IMR-90 (cell line): ENCODE results near the gene EIF1AX.

Source experiments
- BHLHE40 ChIP-seq: fragments of 150-350 bp; IDR thresholded peaks from 2 replicates; pipeline ENCODE4 v1.6.1; 2016; ENCODE audit warnings: mild to moderate bottlenecking, low read depth, low read length
- CEBPB ChIP-seq: IDR thresholded peaks from 2 replicates; pipeline ENCODE4 v1.6.1; 2012; ENCODE audit warnings: low read depth, low read length, improper control_type of control experiment
- CTCF ChIP-seq: conservative IDR thresholded peaks from 2 replicates; pipeline ENCODE4 v1.5.1; 2012; ENCODE audit warnings: mild to moderate bottlenecking, low read depth, low read length, improper control_type of control experiment
- MAZ ChIP-seq: IDR thresholded peaks from 2 replicates; pipeline ENCODE4 v1.6.1; 2012; ENCODE audit warnings: low read depth, mild to moderate bottlenecking, low read length, improper control_type of control experiment, moderate library complexity, borderline replicate concordance
- MXI1 ChIP-seq: IDR thresholded peaks from 2 replicates; pipeline ENCODE4 v1.6.1; 2012; ENCODE audit warnings: low read depth, mild to moderate bottlenecking, low read length, moderate library complexity, borderline replicate concordance
- POLR2A ChIP-seq: IDR thresholded peaks from 2 replicates; pipeline ENCODE4 v1.6.1; 2012; ENCODE audit warnings: mild to moderate bottlenecking, low read depth, low read length
- RAD21 ChIP-seq: IDR thresholded peaks from 2 replicates; pipeline ENCODE4 v1.6.1; 2012; ENCODE audit warnings: low read length, improper control_type of control experiment
- RCOR1 ChIP-seq: IDR thresholded peaks from 2 replicates; pipeline ENCODE4 v1.6.1; 2012; ENCODE audit warnings: mild to moderate bottlenecking, low read length, improper control_type of control experiment; ENCODE audit not compliant: insufficient replicate concordance
- RFX5 ChIP-seq: IDR thresholded peaks from 2 replicates; pipeline ENCODE4 v1.8.0; 2012; ENCODE audit warnings: low read depth, mild to moderate bottlenecking, low read length, moderate library complexity
- USF2 ChIP-seq: fragments of 150-350 bp; IDR thresholded peaks from 2 replicates; pipeline ENCODE4 v1.6.1; 2017; ENCODE audit warnings: mild to moderate bottlenecking, antibody characterized with exemption, low read length, low read depth

DNA sequence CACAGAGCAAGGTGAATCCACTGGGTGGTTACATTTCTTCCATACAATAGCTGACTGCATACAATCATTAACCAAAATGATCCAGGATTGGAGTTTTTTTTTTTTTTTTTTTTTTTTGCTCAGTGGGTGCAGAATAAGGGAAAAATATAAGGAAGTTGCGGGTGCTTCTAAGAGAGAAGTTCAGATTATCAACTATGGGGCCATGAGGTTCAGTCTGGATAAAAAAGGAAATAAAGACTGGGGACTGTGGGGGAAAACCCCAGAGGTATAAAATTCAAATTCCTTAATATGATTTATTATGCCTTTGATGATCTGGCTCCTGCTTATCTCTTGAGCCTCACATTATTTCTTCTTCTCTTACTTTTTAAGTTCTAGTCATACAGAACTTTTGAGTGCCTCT lies 5.9 kb upstream of the EIF1AX start:
- no peak for TF ChIP-seq RAD21
- TF ChIP-seq MAZ: no peak
- no peak for TF ChIP-seq CTCF
- no peak for TF ChIP-seq POLR2A
- no peak for TF ChIP-seq CEBPB
- TF ChIP-seq USF2: no peak
- no peak for TF ChIP-seq BHLHE40
- TF ChIP-seq RCOR1: no peak
- TF ChIP-seq MXI1: no peak
- no peak for TF ChIP-seq RFX5
